ENCODE data around the gene ZBTB32.
A peak's percentile ranks its signal among the peaks of the same experiment; 100 is the strongest.

Gene ZBTB32

GRCh38 chr19:35731779-35732405 lies 27.5 kb downstream of the ZBTB32 start:
- FAIRE-seq, result no peak
- TF ChIP-seq POLR2A (IDR thresholded peaks at IDR 0.05; ENCODE audit: low read depth, low read length), result no peak
- DNase-seq (ENCODE audit: insufficient read length, low spot score), result no peak

- TF ChIP-seq POLR2A (IDR thresholded peaks at IDR 0.05; ENCODE audit: low read depth, low read length), result no peak
- DNase-seq (ENCODE audit: insufficient read length, low spot score) (no peak), FAIRE-seq (no peak)
Measured at GRCh38 chr19:35732540-35733179, 28.3 kb downstream of the ZBTB32 start.

GRCh38 chr19:35733180-35734125 lies 29.1 kb downstream of the ZBTB32 start:
- no peak for DNase-seq (ENCODE audit: insufficient read length, low spot score)
- no peak for TF ChIP-seq POLR2A (IDR thresholded peaks at IDR 0.05; ENCODE audit: low read depth, low read length)
- FAIRE-seq, result no peak

- DNase-seq (ENCODE audit: insufficient read length, low spot score) (no peak), FAIRE-seq (no peak)
- TF ChIP-seq POLR2A (IDR thresholded peaks at IDR 0.05; ENCODE audit: low read depth, low read length), result no peak
Measured at GRCh38 chr19:35734273-35734672, 29.9 kb downstream of the ZBTB32 start.

- DNase-seq (ENCODE audit: insufficient read length, low spot score), result no peak
- no peak for FAIRE-seq
- TF ChIP-seq POLR2A (IDR thresholded peaks at IDR 0.05; ENCODE audit: low read depth, low read length), result no peak
Measured at GRCh38 chr19:35734889-35735288, 30.5 kb downstream of the ZBTB32 start.

- no peak for TF ChIP-seq POLR2A (IDR thresholded peaks at IDR 0.05; ENCODE audit: low read depth, low read length)
- no peak for FAIRE-seq
- DNase-seq (ENCODE audit: insufficient read length, low spot score), result no peak
Measured at GRCh38 chr19:35736913-35737886, 32.8 kb downstream of the ZBTB32 start.

- TF ChIP-seq POLR2A (IDR thresholded peaks at IDR 0.05; ENCODE audit: low read depth, low read length), result no peak
- FAIRE-seq (no peak), DNase-seq (ENCODE audit: insufficient read length, low spot score) (no peak)
Measured at GRCh38 chr19:35738021-35738886, 33.9 kb downstream of the ZBTB32 start.

- no peak for TF ChIP-seq POLR2A (IDR thresholded peaks at IDR 0.05; ENCODE audit: low read depth, low read length)
- FAIRE-seq, result no peak
- DNase-seq (ENCODE audit: insufficient read length, low spot score), result no peak
Measured at GRCh38 chr19:35738887-35739229, 34.5 kb downstream of the ZBTB32 start.

GRCh38 chr19:35739275-35740107 lies 35.1 kb downstream of the ZBTB32 start:
- FAIRE-seq (no peak), DNase-seq (ENCODE audit: insufficient read length, low spot score) (no peak)
- no peak for TF ChIP-seq POLR2A (IDR thresholded peaks at IDR 0.05; ENCODE audit: low read depth, low read length)

GRCh38 chr19:35740108-35740422 lies 35.7 kb downstream of the ZBTB32 start:
- DNase-seq (ENCODE audit: insufficient read length, low spot score) (no peak), FAIRE-seq (no peak)
- TF ChIP-seq POLR2A (IDR thresholded peaks at IDR 0.05; ENCODE audit: low read depth, low read length), result no peak

GRCh38 chr19:35740423-35741202 lies 36.3 kb downstream of the ZBTB32 start:
- DNase-seq (ENCODE audit: insufficient read length, low spot score), result peak; percentile 100
- FAIRE-seq, result peak; percentile 57
- peak; percentile 49 for TF ChIP-seq POLR2A (IDR thresholded peaks at IDR 0.05; ENCODE audit: low read depth, low read length)

All from H54 (cell line).